Subcutaneous adipose tissue (tissue), 4 donors: ENCODE measurements around the gene DACT3. TPM values are rescaled to one million over a fixed set of nuclear protein-coding genes. Genes with fewer than 3 reads are reported as not detected.

Experiments used
- total RNA-seq, 4 donors: library from RNA; depleted of rRNA; stranded (reverse); fragments of >200 nt; gene quantifications; one replicate each; pipeline ENCODE4 v1.1.0, GENCODE V29; 2016
- TF ChIP-seq, protein P1 (sequence below): fragments of 450-650 bp; IDR thresholded peaks from one replicate; pipeline ENCODE4 v1.5.1; 2016; ENCODE audit warnings: low read depth, mild to moderate bottlenecking, control low read depth, antibody characterized with exemption, moderate library complexity

DACT3 gene
- total RNA-seq, 4 donors from 2014 or later = 0.22 to 0.68 (median 0.57) TPM; not detected in 1

- TF ChIP-seq, protein P1, sequence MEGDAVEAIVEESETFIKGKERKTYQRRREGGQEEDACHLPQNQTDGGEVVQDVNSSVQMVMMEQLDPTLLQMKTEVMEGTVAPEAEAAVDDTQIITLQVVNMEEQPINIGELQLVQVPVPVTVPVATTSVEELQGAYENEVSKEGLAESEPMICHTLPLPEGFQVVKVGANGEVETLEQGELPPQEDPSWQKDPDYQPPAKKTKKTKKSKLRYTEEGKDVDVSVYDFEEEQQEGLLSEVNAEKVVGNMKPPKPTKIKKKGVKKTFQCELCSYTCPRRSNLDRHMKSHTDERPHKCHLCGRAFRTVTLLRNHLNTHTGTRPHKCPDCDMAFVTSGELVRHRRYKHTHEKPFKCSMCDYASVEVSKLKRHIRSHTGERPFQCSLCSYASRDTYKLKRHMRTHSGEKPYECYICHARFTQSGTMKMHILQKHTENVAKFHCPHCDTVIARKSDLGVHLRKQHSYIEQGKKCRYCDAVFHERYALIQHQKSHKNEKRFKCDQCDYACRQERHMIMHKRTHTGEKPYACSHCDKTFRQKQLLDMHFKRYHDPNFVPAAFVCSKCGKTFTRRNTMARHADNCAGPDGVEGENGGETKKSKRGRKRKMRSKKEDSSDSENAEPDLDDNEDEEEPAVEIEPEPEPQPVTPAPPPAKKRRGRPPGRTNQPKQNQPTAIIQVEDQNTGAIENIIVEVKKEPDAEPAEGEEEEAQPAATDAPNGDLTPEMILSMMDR = no peak
Measured at GRCh38 chr19:46631481-46631880, 29.5 kb downstream of the DACT3 start.

- TF ChIP-seq, protein P1 = no peak
Measured at GRCh38 chr19:46630586-46631205, 30.3 kb downstream of the DACT3 start.

GRCh38 chr19:46629546-46630025, 31.4 kb downstream of the DACT3 start:
- TF ChIP-seq, protein P1 = no peak

- TF ChIP-seq, protein P1 = no peak
Measured at GRCh38 chr19:46626446-46626845, 34.5 kb downstream of the DACT3 start.

GRCh38 chr19:46625731-46626130, 35.3 kb downstream of the DACT3 start:
- TF ChIP-seq, protein P1 = no peak

DNA sequence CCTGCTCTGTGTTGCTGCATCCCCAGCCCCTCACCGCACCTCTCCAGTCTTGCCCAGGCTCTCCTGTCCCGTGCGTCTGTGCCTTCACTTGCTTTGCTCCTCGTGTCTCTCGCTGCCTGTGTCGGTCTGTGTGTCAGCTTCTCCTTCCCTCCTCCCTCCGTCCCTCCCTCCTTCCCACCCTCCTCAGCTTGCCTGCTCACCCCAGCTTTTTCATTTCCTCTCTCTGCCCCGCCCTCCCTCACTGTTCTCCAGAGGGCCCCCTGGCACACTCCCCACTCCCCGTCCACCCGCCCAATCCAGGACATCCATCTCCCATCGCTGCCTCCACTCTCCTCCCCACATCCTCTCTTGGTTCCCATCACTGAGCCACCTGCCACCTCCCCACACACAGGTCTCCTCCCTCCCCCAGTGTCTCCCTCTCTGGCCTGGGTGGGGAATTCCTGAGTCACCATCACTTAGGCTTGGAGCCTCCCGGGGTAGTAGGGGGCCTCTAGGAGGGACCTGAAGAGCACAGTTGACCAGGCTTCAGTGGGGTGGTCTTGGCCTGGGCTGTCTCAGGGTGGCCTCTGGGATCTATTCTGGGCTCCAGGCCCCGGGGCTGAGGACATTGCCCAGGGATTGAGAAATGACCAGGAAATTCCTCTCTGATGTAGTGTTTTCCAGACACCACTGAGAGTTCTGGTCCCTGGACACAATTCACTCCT, 35.9 kb downstream of the DACT3 start, which contains the start of gene PTGIR:
Gene PTGIR, minus strand, starts transcription at position 132 of the 704 bp plus-strand sequence. CDS start 864 bp downstream, outside the sequence.
- TF ChIP-seq, protein P1 = no peak

DNA sequence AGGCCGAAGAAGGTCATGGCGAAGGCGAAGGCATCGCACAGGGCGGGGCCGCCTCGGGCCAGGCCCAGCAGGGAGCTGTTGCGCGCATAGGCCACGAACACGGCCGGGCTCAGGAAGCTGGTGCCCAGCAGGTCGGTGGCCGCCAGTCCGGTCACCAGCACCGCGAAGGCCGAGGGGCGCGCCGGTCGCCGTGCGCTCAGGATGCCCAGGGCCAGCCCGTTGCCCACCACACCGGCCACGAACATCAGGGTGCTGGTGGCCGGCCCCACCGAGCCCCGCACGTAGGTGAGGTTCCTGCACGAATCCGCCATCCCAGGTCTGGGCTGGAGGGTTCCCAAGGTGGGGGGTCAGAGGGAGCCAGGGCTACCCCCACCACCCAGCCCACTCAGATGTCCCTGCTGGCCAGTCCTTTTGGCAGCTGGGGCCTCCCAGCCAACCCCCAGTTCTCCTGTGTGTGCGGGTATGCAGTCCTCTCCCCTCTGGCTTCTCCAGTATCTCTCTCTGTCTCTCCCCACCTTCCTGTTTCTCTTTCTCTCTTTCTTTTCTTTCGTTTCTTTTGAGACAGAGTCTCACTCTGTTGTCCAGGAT, 37.0 kb downstream of the DACT3 start:
- TF ChIP-seq, protein P1 = no peak
